Mammary epithelial cell (primary cell): ENCODE measurements around the gene ANKRD6.

Experiments
- CTCF ChIP-seq, 2 donors: IDR thresholded peaks in 1 of 2; conservative IDR thresholded peaks in 1 of 2; 2 replicates each; pipeline ENCODE4 v1.5.1; 2011 to 2012; ENCODE audit warnings: inconsistent platforms in 2 of 2, low read length in 2 of 2, mild to moderate bottlenecking in 2 of 2, control low read depth in 1 of 2, low read depth in 1 of 2; ENCODE audit not compliant: insufficient read depth in 1 of 2; ENCODE audit errors: extremely low read depth in 1 of 2
- EZH2 ChIP-seq: IDR thresholded peaks from 2 replicates; pipeline ENCODE4 v1.6.1; 2012; ENCODE audit warnings: low read length, inconsistent platforms, borderline replicate concordance

DNA sequence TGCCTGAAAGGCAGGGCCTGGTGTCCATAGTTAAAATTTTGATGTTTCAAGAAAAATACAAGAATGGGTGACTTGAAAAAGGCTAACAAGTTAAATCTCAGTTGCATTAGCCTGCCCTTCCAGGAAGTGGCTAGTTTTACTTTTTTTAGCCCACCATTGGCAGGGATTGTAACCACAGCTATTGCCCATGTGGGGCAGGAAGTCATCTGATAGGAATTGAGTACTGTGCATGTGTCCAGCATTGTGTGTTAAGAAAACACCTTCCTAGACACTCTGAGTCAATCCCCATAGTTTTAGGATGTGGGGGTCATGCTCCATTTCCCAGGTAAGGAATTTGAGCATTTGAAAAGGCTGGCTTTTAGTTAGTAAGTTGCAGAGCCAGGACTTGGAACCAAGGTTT lies 178.7 kb downstream of the ANKRD6 start:
- TF ChIP-seq EZH2: no peak
- no peak for TF ChIP-seq CTCF (conservative IDR thresholded peaks at IDR 0.05 in 1 of 2, IDR thresholded peaks at IDR 0.05 in 1 of 2; ENCODE audit: extremely low read depth in 1 of 2, insufficient read depth in 1 of 2, low read depth in 1 of 2, low read length in 2 of 2)
